Gastroesophageal sphincter (tissue), 4 donors: Measurements from ENCODE around the gene COL5A1. TPM values are rescaled to one million over a fixed set of nuclear protein-coding genes. Genes with fewer than 3 reads are reported as not detected.

ENCODE experiments used
- ATAC-seq: fragments of 150-250 bp; one replicate; pipeline ENCODE4 v1.9.1; 2016; ENCODE audit warnings: mild to moderate bottlenecking, moderate library complexity
- H3K27ac ChIP-seq, 4 donors: fragments of 200-600 bp; sonication (generic) in 3 of 4; 1 replicate in 3 of 4; 2 replicates in 1 of 4; pipeline ENCODE4 v1.5.1; 2016 to 2019
- H3K27me3 ChIP-seq: fragments of 200-600 bp; sonication (generic); one replicate; pipeline ENCODE4 v1.5.1; 2019
- H3K36me3 ChIP-seq, 2 donors: fragments of 200-600 bp; sonication (generic); one replicate each; pipeline ENCODE4 v1.5.1; 2019; ENCODE audit warnings: control low read depth in 1 of 2
- H3K4me1 ChIP-seq, 3 donors: fragments of 200-600 bp; sonication (generic); 1 replicate in 2 of 3; 2 replicates in 1 of 3; pipeline ENCODE4 v1.5.1; 2016 to 2019; ENCODE audit warnings: control low read depth in 2 of 3
- H3K4me3 ChIP-seq, 2 donors: fragments of 200-600 bp; sonication (generic); one replicate each; pipeline ENCODE4 v1.5.1; 2019; ENCODE audit warnings: mild to moderate bottlenecking in 1 of 2, moderate library complexity in 1 of 2
- H3K9me3 ChIP-seq, 3 donors: fragments of 200-600 bp; sonication (generic); one replicate each; pipeline ENCODE4 v1.5.1; 2017 to 2019; ENCODE audit warnings: control low read depth in 2 of 3
- CTCF ChIP-seq, 4 experiments: fragments of 200-600 bp in 2 of 4; fragments of 450-650 bp in 2 of 4; sonication (generic) in 1 of 4; IDR thresholded peaks; one replicate each; pipeline ENCODE4 v1.5.1; 2017 to 2019; ENCODE audit warnings: antibody characterized with exemption in 4 of 4, mild to moderate bottlenecking in 2 of 4, moderate library complexity in 2 of 4
- EP300 ChIP-seq: sonication (generic); formaldehyde crosslinking; IDR thresholded peaks from one replicate; pipeline ENCODE4 v1.6.1; 2017; ENCODE audit warnings: antibody characterized with exemption, mild to moderate bottlenecking
- POLR2A ChIP-seq, 2 donors: fragments of 450-650 bp; IDR thresholded peaks; one replicate each; pipeline ENCODE4 v1.6.1; 2017; ENCODE audit warnings: antibody characterized with exemption in 2 of 2, mild to moderate bottlenecking in 2 of 2, moderate library complexity in 1 of 2
- POLR2AphosphoS5 ChIP-seq: sonication (generic); formaldehyde crosslinking; IDR thresholded peaks from one replicate; pipeline ENCODE4 v1.6.1; 2017; ENCODE audit warnings: antibody characterized with exemption
- WGBS, 2 donors: methylation state at CpG; one replicate each; pipeline ENCODE4 v1.1.5; 2018; ENCODE audit warnings: low coverage in 1 of 2; 5-methylcytosine and 5-hydroxymethylcytosine counted together
- total RNA-seq, 4 donors: library from RNA; depleted of rRNA; stranded (reverse); fragments of >200 nt; gene quantifications; one replicate each; pipeline ENCODE4 v1.1.0, GENCODE V29; 2016

COL5A1 gene
- total RNA-seq, 4 donors from 2014 or later = 48.5 to 86.4 (median 74.9) TPM

- H3K9me3 ChIP-seq = no peaks in the 10 kb centered on the region
- H3K27ac ChIP-seq = no peak overlapping the region
- WGBS, 2 donors = 70 to 82% methylated on average over 3 of the region's 21 CpGs
- no peak for ATAC-seq
- TF ChIP-seq POLR2A (IDR thresholded peaks at IDR 0.05) (no peak), EP300 (no peak)
- H3K27me3 ChIP-seq = peaks cover 12% of the 10 kb centered on the region
- no peak overlapping the region for H3K4me3 ChIP-seq
- H3K36me3 ChIP-seq = no peaks in the 10 kb centered on the region
- peaks cover 0 to 4% (median 0%) of the 10 kb centered on the region in 3 donors for H3K4me1 ChIP-seq
These were observed 20.6 kb upstream of the COL5A1 start for GRCh38 chr9:134620751-134621557.

- no peak overlapping the region for H3K4me3 ChIP-seq
- peaks cover 12% of the 10 kb centered on the region for H3K27me3 ChIP-seq
- H3K9me3 ChIP-seq = no peaks in the 10 kb centered on the region
- TF ChIP-seq POLR2A (IDR thresholded peaks at IDR 0.05) (no peak), CTCF (IDR thresholded peaks at IDR 0.05) (no peak), EP300 (no peak), POLR2AphosphoS5 (no peak)
- no CpG with 5 or more reads among the region's 12 CpGs for WGBS, 2 donors
- peaks cover 0 to 4% (median 0%) of the 10 kb centered on the region in 3 donors for H3K4me1 ChIP-seq
- ATAC-seq = no peak
- H3K27ac ChIP-seq = no peak overlapping the region
- H3K36me3 ChIP-seq = no peaks in the 10 kb centered on the region
These were observed 20.0 kb upstream of the COL5A1 start for GRCh38 chr9:134621558-134622110.

- 67% methylated on average over 1 of the region's 6 CpGs; no CpG with 5 or more reads in 1 of the 2 donors for WGBS, 2 donors
- TF ChIP-seq EP300 (no peak), POLR2A (IDR thresholded peaks at IDR 0.05) (no peak), POLR2AphosphoS5 (no peak), CTCF (IDR thresholded peaks at IDR 0.05) (no peak)
- no peak for ATAC-seq
- H3K4me3 ChIP-seq = no peak overlapping the region
- H3K27me3 ChIP-seq = peaks cover 12% of the 10 kb centered on the region
- H3K36me3 ChIP-seq = no peaks in the 10 kb centered on the region
- H3K4me1 ChIP-seq = peaks cover 0 to 4% (median 0%) of the 10 kb centered on the region in 3 donors
- no peak overlapping the region for H3K27ac ChIP-seq
- no peaks in the 10 kb centered on the region for H3K9me3 ChIP-seq
These were observed 18.7 kb upstream of the COL5A1 start for GRCh38 chr9:134622896-134623257.

GRCh38 chr9:134623258-134624066, 18.1 kb upstream of the COL5A1 start:
- WGBS, 2 donors = 81% methylated on average over 5 of the region's 29 CpGs; no CpG with 5 or more reads in 1 of the 2 donors
- Histone ChIP-seq H3K27ac (no peak overlapping the region), H3K36me3 (no peaks in the 10 kb centered on the region), H3K27me3 (peaks cover 12% of the 10 kb centered on the region), H3K4me1 (peaks cover 0 to 3% (median 0%) of the 10 kb centered on the region in 3 donors), H3K4me3 (no peak overlapping the region), H3K9me3 (no peaks in the 10 kb centered on the region)
- no peak for ATAC-seq
- TF ChIP-seq POLR2AphosphoS5 = no peak
- no peak for TF ChIP-seq CTCF (IDR thresholded peaks at IDR 0.05)
- no peak for TF ChIP-seq POLR2A (IDR thresholded peaks at IDR 0.05)
- TF ChIP-seq EP300 = no peak

- Histone ChIP-seq H3K27me3 (peaks cover 12% of the 10 kb centered on the region), H3K9me3 (no peaks in the 10 kb centered on the region), H3K4me3 (no peak overlapping the region), H3K4me1 (no peaks in the 10 kb centered on the region), H3K27ac (no peak overlapping the region), H3K36me3 (no peaks in the 10 kb centered on the region)
- whole genome bisulfite sequencing, 2 donors = 81 to 93% methylated on average over 8 to 14 of the region's 14 CpGs
- ATAC-seq = no peak
- TF ChIP-seq POLR2AphosphoS5 = no peak
- no peak for TF ChIP-seq CTCF (IDR thresholded peaks at IDR 0.05)
- no peak for TF ChIP-seq POLR2A (IDR thresholded peaks at IDR 0.05)
These were observed 17.4 kb upstream of the COL5A1 start for GRCh38 chr9:134624137-134624591.
